Measurements from ENCODE around the gene MIOX.
"Not testable (repeated sequence)": the region's sequence is repeated elsewhere in the genome, so short reads cannot be mapped to it uniquely, and the experiment has no call there.

MIOX gene

DNA sequence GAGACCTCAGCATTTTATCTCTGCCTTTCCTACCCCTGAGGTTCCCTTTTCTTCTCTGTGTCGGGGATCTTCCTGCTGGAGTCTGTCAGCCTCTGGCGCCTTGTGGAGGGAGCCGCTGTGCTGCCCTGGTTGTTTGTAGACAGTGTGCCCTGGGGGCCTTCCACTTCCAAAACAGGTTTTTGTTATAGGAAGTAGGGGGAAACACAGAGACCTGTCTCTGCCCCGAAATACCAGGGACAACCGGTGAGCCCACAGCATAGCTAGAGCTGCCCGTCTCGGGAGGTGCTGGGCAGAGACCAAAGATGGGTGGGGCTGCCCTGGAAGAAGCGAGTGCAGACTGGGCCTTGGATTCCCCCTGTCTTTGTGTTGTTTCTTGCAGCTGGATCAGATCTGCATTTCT lies 29.4 kb downstream of the MIOX start:
- H3K4me3 ChIP-seq (ENCODE audit: low read depth, low read length): no peak overlapping the region
- DNase-seq: no peak
- H3K4me1 ChIP-seq: no peaks in the 10 kb centered on the region
- TF ChIP-seq, protein P1, sequence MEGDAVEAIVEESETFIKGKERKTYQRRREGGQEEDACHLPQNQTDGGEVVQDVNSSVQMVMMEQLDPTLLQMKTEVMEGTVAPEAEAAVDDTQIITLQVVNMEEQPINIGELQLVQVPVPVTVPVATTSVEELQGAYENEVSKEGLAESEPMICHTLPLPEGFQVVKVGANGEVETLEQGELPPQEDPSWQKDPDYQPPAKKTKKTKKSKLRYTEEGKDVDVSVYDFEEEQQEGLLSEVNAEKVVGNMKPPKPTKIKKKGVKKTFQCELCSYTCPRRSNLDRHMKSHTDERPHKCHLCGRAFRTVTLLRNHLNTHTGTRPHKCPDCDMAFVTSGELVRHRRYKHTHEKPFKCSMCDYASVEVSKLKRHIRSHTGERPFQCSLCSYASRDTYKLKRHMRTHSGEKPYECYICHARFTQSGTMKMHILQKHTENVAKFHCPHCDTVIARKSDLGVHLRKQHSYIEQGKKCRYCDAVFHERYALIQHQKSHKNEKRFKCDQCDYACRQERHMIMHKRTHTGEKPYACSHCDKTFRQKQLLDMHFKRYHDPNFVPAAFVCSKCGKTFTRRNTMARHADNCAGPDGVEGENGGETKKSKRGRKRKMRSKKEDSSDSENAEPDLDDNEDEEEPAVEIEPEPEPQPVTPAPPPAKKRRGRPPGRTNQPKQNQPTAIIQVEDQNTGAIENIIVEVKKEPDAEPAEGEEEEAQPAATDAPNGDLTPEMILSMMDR (IDR thresholded peaks at IDR 0.05; ENCODE audit: low read depth, low read length): no peak
- no peaks in the 10 kb centered on the region for H3K9me3 ChIP-seq
- peaks cover 54% of the 10 kb centered on the region for H3K36me3 ChIP-seq
- H3K27me3 ChIP-seq: no peaks in the 10 kb centered on the region

DNA sequence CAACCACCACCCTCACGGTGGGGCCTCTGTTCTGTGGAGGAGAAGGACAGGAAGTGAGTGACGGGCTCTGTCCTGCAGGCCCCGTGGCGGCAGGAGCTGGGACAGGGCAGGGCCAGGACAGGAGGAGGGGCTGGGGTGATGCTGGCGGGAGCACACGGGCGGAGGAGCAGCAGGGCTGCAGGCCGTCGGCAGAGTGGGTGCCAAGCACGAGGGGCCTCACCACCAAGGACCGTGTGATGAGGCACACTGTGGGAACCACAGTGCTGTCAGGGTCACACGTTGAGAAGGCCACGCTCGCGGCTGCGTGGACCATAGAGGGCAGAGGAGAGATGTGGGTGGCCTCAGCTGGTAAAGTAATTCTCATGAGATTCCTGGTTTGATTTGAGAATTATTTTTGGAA lies 30.2 kb downstream of the MIOX start:
- H3K36me3 ChIP-seq: peaks cover 57% of the 10 kb centered on the region
- H3K9me3 ChIP-seq: no peaks in the 10 kb centered on the region
- DNase-seq: no peak
- no peak overlapping the region for H3K4me3 ChIP-seq (ENCODE audit: low read depth, low read length)
- no peaks in the 10 kb centered on the region for H3K27me3 ChIP-seq
- TF ChIP-seq, protein P1 (IDR thresholded peaks at IDR 0.05; ENCODE audit: low read depth, low read length): no peak
- H3K4me1 ChIP-seq: no peaks in the 10 kb centered on the region

DNA sequence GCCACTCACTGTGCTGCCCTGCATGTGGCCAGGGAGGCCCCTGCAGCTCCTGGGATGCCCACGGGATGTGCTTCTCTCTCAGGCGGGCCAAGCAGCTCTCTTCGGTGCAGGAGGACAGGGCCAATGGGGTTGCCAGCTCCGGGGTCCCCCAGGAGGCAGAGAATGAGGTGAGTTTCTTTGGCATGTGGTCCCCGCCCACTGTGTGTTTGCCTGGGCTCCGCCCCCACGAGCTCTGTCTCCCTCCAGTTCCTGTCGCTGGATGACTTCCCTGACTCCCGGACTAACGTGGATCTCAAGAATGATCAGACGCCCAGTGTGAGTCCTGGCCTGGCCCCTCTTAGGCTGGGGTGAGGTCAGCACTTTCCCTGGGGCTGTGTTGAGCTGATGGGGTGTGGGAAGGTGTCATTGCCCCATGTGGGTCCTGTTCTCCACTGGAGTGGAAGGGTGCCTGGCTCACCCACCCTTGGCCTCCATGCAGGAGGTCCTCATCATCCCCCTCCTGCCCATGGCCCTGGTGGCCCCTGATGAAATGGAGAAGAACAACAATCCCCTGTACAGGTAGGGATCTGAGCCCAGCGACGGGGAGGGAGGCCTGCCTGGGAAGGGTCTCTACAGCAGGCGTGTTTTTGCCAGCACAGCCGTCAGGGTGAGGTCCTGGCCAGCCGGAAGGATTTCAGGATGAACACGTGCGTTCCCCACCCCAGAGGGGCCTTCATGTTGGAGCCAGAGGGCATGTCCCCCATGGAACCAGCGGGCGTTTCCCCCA lies 31.0 kb downstream of the MIOX start:
- peaks cover 57% of the 10 kb centered on the region for H3K36me3 ChIP-seq
- H3K4me3 ChIP-seq (ENCODE audit: low read depth, low read length): no peak overlapping the region
- no peaks in the 10 kb centered on the region for H3K9me3 ChIP-seq
- H3K4me1 ChIP-seq: no peaks in the 10 kb centered on the region
- DNase-seq: no peak
- H3K27me3 ChIP-seq: no peaks in the 10 kb centered on the region
- TF ChIP-seq, protein P1 (IDR thresholded peaks at IDR 0.05; ENCODE audit: low read depth, low read length): no peak

DNA sequence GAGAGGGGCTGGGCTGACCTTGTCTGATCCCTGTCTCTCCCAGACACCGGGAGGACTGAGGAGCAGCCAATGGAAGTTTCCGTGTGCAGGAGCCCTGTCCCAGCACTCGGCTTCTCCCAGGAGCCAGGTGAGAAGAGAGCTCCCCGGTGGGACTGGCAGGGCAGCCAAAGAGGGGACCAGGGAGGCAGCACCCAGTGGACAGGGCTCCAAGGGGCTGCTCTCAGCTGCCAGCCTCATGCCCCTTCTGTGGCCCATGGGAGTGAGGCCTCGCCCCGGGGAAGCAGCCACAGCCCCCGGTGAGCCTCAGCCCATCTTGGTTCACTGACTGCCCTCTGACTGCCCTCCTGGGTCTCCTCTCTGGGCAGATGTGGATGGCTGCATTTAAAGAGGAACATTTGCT lies 31.9 kb downstream of the MIOX start:
- no peak for DNase-seq
- Histone ChIP-seq H3K27me3 (no peaks in the 10 kb centered on the region), H3K36me3 (peaks cover 64% of the 10 kb centered on the region), H3K9me3 (no peaks in the 10 kb centered on the region), H3K4me3 (ENCODE audit: low read depth, low read length) (no peak overlapping the region), H3K4me1 (peaks cover 2% of the 10 kb centered on the region; the same call in 1 of the 2 replicates)
- TF ChIP-seq, protein P1 (IDR thresholded peaks at IDR 0.05; ENCODE audit: low read depth, low read length): no peak

DNA sequence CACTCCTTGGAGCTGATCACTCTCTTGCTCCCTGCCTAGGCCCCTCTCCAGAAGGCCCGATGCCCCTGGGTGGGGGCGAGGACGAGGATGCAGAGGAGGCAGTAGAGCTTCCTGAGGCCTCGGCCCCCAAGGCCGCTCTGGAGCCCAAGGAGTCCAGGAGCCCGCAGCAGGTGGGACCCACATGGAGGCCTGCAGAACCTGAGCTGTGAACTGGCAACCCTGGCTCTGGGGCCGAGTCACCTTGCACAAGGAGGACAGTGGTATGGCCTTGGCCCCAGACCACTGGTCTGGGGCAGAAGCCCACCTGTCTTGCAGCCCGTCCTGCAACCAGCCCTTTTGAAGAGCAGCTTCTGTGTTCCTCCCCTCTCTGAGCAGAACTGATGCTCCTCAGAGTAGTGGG lies 32.5 kb downstream of the MIOX start:
- Histone ChIP-seq H3K4me3 (ENCODE audit: low read depth, low read length) (no peak overlapping the region), H3K9me3 (no peaks in the 10 kb centered on the region), H3K36me3 (peaks cover 69% of the 10 kb centered on the region), H3K4me1 (peaks cover 5% of the 10 kb centered on the region; the same call in 1 of the 2 replicates), H3K27me3 (no peaks in the 10 kb centered on the region)
- no peak for DNase-seq
- TF ChIP-seq, protein P1 (IDR thresholded peaks at IDR 0.05; ENCODE audit: low read depth, low read length): no peak

DNA sequence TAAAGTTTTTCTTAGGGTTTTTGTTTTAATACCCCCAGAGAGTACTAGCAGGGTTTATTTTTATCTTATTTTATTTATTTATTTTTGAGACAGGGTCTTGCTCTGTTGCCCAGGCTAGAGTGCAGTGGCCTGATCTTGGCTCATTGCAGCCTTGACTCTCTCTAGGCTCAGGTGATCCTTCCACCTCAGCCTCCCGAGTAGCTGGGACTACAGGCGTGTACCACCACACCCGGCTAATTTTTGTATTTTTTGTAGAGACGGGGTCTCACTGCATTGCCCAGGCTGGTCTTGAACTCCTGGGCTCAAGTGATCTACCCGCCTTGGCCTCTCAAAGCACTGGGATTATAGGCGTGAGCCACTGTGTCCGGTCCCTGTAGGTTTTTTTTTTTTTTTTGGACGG lies 33.5 kb downstream of the MIOX start:
- not testable (repeated sequence) for H3K4me3 ChIP-seq (ENCODE audit: low read depth, low read length); H3K9me3 ChIP-seq; DNase-seq; H3K4me1 ChIP-seq; H3K27me3 ChIP-seq
- peaks cover 69% of the 10 kb centered on the region for H3K36me3 ChIP-seq

All from BE2C (cell line).